ENCODE data around the gene EXOG.

EXOG gene, protein sequence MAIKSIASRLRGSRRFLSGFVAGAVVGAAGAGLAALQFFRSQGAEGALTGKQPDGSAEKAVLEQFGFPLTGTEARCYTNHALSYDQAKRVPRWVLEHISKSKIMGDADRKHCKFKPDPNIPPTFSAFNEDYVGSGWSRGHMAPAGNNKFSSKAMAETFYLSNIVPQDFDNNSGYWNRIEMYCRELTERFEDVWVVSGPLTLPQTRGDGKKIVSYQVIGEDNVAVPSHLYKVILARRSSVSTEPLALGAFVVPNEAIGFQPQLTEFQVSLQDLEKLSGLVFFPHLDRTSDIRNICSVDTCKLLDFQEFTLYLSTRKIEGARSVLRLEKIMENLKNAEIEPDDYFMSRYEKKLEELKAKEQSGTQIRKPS

DNA sequence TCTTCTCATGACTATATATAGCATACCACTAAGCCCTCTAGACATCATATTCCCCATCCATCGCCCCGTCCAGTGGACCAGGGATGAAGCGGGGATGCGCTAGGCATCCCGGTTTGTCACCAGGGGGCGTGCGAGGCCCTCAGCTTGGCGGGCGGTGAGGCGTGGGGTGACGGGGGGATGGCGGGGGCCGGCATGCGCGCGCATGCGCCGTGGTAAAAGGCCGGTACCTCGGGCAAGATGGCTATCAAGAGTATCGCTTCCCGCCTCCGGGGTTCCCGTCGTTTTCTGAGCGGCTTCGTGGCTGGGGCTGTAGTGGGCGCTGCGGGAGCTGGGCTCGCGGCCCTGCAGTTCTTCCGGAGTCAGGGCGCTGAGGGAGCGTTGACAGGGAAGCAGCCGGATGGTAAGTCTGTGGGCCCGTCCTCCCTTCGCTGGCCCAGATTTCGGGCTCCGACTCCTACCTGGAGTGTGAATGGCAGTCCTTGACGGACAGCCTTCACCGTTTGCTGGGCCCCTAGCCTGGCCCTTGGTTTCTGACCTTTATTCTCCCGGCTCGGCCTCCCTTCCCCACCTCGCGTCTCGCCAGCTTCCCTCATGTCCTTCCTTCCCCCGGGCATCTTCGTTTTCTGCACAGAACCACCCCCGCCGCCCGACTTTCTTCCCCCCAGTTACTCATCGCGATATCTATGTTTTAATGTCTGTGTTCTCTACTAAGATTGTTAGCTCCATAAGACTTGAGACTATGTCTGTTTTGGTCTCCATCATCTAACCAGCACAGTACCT, at the start of gene EXOG:
Gene EXOG, plus strand, starts transcription at position 210 of the 780 bp plus-strand sequence. Its CDS starts 28 bp downstream, at position 238.
- DNase-seq: peak; percentile 56 to 78

DNA sequence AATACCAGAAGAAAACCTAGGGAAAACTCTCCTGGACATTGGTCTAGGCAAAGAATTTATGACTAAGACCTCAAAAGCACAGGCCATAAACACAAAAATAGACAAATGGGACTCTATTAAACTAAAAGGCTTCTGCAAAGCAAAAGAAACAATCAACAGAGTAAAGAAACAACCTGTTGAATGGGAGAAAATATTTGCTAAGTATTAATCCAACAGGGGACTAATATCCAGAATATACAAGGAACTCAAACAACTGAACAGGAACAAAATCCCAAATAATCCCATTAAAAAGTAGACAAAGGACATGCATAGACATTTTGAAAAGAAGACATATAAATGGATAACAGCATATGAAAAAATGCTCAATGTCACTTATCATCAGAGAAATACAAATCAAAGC, 49.3 kb upstream of the EXOG start:
- no peak for DNase-seq

DNA sequence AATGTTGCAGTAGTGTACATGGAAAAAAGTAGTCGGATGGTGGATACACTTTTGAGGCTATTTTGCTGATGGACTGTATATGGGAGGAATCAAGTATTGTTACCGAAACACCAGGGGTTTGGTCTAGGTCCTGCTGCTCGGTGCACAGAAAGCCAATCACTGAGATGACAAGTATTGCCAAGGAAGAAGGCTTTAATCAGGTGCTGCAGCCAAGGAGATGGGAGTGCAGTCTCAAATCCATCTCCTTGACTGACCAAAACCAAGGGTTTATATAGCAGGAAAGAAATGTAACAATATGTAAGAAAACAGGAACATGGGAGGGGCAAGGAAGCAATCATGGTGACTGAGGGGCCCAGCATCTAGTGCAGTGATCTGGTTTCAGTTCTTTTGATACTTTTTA, 45.3 kb upstream of the EXOG start:
- DNase-seq: no peak

DNA sequence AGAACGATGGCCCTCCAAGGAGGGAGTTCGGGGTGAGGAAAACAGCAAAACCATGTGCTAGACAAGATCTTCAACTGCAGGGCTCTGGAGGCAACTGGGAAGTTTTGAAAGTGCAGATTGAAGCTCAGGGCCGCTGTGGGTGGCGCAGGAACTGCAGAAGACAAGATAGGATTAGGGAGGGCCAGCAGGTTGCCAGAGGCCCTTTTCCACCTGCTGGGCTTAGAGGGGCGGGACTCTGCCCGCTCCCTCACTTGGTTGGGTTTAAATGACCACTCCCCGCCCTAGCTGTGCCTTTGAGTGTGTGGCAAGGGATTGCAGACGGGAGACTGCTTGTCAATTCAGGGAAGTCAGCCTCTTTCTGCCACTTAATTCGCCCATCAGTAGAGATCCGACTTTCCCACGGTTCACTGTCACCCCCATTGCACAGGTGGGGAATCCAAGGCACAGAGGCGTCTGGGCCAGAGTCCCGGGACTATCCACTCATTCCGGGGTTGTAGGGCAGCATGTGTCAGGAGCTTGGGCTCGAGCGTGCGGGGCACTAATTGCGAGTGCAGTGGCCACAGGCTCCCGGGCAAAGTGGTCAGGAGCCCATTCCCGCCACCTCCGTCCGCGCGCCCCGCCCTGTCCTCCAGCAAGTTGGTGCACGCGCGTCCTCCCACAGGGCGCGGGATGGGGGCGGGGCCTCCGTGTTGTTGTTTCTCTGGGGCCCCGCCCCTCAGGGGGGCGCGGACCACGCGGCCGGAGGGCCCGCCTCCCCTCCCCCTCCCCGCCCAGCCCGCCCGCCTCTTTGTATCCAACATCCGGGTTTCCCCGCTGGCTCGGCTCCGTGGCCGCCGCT, 42.8 kb upstream of the EXOG start, which contains the start of gene ACVR2B:
Gene ACVR2B, plus strand, starts transcription at position 816 of the 838 bp plus-strand sequence. CDS start 433 bp downstream, outside the sequence.
- DNase-seq: peak; percentile 27 to 28

DNA sequence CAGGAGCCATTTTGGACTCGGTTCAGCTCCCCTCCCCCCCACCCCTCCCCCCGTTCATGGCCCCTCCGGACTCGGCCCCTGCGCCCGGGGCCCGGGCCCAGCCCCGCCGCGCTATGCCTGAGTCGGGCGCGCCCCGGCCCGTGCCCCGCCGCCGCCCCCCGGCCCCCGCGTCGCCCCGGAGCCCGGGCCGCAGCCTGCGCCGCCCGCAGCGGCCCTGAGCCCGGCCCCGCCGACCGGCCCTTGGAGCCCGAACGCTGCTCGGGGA, 42.3 kb upstream of the EXOG start:
- DNase-seq: no peak

DNA sequence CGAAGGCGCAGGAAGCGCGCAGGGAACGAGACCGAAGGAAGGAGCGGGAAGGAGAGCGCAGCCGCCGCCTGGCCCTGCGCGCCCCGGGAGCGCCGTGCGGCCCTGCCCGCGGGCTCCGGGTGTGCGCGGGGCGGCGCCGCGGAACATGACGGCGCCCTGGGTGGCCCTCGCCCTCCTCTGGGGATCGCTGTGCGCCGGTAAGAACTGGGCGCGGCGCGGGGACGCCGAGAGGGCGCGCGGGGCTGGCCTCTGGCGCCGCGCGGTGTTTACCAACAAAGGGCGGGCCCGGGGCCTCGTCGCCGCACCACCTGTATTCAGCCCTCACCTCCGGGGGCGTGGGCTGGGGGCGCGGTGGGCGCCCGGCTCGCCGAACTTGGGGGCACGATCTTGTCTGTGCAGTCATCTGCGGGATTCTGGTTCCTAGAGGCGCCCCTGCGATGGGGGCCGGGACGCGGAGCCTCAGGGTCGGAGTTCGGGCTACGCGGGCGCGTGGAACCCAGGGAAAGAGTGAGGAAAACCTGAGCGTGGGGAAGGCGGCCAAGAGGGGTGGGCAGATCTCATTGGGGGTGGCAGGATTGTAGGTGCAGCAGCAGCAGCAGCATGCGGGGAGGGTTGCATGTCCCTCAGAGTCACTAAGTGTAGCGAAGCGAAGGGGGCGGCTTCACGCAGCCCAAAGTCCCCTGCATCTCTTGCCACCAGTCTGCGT, 41.8 kb upstream of the EXOG start:
- no peak for DNase-seq

DNA sequence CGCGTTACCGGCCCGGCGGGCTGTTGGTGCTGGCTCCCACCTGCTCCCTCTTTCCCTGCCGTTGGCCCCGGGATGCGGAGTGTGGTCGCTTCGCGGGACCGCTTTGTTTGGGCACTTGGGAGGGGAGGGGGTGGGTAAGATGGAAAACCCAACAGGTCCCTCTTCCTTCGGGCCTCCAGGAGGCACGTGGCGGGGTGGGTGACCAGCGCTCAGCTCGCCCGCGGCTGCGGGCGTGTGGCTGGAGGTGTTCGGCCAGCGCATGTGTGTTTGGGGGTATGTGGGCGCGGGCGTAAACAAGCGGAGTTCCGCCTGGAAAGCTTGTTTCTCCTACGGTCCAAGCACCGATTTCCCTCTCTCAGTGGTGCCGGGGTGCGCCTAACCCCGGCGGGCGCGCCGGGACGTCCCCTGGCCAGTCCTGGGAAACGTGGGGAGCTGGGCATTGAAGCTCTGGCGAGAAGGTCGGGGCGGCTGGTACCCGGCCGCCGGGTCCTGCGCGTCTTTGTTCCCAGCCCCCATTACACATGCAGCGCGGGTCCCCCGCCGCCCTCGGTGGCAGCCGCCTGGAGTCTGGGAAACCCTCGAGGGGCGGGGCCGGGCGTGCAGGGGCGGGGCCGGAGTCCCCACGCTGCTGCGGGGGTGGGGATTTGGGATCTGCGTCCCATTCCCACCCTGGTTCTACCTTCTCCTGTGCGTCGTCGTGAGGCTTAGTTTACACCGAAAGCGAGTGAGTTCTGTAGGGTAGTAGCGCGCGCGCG, 41.1 kb upstream of the EXOG start:
- peak; percentile 39 to 45 for DNase-seq

DNA sequence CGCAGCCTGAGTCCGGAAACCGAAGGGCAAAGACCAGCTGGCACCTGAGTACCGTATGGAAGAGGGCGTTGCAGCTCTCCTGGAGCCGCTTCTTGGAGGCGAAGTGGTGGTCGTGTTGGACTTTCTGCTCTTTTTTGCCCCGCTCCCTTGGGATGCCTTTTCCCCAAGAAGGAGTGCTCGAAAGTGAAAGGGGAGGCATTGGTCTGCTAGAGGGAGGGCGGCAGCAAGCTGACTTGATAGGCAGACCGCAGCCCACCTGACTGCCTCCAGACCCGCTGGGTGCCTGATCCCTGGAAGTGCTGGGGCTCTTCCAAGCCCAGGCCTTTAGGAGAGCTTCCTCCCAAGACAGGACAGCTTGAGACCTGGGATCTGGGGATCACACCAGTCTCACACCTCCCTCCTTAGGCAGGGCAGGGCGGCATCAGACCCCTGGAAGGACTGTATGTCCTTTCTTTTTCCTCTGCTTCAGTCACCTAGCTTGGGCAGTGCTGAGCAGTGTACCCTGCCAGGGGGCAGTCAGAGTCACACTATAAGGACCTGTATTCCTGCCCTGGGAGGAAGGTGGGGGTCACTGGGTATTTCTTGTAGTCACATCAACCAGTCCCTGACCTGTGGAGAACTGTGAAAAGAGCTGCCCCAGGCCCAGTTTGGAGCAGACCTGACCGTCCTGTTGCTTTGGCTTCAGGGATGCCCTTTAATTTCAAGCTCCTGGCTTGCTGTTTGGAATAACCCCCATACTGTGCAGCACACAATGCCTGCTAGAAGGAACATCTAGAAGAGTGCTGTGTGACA, 40.3 kb upstream of the EXOG start:
- DNase-seq: no peak

DNA sequence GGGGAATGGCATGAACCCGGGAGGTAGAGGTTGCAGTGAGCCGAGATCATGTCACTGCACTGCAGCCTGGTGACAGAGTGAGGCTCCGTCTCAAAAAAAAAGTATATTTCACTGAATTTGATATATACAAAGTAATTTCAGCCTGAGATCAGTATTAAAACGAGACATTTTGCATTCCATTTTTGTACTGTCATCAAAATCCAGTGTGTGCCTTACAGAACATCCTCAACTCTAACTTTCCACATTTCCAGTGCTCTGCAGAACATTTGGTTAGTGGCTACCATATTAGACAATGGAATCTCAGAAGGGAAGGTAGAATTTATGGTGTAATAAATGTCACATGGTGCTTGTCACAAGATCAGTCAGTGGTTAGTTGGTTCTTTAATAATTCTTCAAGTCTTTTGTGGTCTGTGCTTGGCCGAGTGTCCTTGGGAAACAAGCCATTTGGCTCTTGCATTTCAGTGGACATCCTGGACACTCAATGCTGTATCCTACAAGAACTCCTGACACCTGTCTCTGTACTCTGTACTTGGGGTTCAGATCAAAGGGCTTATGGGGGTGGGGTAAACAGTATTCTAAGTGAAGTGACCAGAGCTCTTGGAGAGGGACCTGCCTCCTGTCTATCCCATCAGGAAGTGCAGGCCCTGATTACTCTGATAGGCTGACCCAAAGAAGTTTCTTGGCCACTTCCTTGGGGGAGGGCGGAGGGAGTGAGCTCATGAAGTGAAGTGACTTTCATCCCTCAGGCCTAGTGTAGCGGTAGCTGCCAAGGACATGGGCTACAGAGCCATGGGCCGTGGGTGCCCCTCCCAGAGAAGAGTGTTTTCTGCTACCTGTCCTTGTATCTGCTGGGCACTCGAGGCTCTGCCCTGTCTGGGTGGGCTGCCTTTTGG, 38.8 kb upstream of the EXOG start:
- DNase-seq: no peak

DNA sequence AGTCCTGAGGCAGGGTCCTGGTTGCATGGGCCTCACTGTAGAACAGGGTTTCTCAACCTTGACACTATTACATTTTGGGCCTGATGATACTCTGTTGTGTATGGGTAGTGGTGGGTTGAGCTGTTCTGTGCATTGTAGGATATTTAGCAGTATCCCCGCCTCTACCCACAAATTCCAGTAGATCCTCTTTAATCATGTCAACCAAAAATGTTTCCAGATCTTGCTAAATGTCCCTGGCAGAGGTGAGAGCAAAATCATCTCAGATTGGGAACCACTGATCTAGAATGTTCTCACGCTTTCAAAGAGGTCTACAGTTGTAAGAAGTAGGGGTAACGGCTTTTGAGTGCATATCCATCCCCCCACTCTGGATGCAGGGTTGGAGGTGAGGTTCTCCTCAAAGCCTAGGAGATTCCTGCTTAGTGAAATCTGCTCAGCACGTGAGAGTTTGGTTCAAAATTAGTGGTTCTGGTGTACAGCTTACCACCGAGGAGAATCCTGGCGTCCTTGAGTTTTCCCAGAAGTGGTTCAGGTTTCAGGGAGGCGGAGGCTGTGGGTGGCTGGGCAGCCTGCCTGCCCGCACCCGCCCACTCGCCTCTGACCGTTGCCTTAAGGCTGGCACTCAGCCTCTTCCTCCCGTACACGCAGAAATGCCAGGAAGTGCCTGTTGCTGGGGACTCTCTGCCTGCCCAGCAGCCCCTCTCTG, 37.2 kb upstream of the EXOG start:
- no peak for DNase-seq

DNA sequence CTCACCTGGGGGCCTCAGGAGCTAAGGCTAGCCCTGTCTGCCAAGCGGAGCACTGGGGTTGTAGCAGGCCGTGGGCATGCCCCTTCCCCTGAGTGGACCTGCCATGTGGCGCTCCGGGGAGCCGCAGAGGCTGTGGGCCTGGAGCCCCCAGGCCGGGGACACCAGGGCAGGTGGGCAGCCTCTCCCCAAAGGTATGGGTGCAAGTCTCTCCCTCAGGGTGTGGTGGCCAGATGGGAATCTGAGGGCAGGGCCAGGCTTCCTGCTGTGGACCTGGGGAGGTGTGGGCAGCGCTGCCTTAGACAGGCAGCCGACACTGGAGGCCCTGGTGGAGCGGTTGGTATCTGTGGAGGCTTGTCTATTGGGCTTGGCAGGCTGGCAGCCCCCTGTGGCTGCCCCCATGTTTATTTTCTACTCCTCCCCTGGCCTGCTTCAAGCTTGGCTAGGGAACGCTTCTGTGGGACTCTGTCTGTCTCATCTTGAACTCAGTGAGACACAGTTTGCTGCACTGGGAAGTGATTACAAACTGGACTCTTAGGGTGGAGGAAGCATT, 36.6 kb upstream of the EXOG start:
- DNase-seq: no peak

DNA sequence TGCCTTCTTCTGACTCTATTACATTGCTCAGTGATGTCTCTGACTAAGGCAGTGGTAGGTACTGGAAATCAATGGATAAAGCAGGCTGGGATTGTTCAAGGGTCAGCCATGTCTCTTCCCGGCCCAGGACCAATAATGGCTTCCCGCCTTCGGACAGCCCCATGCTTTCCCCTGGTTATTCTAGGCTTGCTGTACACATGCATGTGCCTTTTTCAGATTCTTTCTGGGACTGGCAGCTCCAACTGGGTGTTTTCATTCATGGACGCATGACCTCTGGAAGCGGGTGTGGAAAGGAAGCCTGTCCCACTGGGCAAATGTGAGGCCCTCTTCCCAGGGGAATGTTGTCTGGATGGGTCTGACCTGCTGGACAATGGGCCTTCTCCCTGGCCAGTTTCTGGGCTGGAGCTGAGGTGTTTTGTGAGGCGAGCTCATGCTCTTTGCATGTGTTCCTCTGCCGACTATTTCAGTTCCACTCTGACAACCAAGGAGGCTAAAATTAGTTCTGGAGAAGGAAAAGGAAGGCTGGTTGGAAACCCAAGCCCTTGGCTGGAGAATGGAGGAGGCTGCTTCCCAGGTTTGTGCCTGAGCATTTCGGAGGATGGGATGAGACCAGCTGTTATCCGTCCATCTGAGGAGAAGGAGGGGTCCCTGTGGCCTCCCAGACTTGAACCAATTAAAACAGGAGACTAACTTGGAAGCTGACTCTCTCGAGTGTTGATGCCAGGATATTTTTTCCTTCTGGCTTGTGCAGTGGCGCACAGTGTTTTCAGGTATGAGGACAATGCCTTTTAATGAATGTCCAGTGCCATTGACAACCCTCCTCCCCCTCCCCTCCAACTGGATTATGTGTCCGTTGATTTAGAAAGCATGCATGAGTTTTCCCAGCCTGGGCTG, 35.5 kb upstream of the EXOG start:
- DNase-seq: peak in 1 of 2 experiments; percentile 51

DNA sequence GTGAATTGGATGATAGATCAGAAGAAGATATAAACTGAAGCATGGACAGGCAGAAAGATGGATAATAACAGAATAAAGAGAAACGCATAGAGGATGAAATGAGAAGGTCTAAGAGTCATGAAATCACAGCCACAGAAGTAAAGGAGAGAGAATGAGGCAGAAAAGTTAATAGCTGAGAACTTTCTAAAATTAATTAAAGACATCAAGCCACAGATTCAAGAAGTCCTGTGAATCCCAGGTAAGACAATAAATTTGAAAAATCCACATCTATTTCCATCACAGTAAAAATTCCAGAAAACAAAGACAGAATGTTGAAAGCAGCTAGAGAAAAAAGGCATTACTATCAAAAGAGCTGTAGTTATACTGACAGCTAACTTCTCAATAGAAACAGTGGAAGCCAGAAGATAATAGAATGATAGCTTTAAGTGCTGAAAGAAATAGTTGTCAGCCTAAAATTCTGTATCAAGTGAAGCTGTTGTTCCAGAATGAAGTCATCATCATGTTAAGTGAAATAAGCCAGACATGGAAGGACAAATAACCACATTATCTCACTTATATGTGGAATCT, 30.5 kb upstream of the EXOG start:
- no peak for DNase-seq

DNA sequence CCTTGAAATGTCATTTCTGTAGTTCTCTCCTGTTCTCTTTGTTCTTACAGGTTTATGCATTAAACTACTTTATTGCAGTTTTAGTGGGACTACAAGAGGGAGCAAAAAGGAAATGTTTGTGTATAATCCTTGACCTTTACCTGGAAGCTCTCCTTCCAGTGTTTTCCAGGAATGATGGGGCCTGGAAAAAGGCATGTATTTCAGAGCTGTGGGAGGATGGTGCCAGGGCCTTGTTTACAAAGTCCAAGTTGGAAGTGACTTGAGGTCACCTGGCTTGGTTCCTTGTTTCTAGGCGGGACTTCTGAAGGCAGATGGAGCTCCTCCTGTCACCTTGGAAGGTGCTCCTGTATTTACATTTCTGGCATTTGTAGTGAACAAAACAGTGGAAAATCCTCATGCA, 27.4 kb upstream of the EXOG start:
- peak; percentile 37 to 76 for DNase-seq

DNA sequence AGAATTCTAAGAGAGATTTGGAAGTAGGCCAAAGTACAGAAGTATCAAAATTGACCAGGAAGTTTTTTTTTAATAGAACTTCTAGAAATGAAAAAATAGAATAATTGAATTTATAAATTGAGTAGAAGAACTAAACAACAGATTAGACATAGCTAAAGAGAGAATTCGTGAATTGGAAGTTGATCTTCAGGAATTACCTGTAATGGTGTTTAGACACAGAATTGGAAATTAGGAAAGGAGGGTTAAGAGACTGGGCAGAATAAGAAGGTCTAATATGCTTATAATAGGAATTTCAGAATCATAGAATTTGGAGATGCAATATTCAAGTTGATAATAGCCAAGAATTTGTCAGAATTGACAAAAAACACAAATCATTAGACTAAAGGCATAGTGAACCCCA, 26.3 kb upstream of the EXOG start:
- no peak for DNase-seq

DNA sequence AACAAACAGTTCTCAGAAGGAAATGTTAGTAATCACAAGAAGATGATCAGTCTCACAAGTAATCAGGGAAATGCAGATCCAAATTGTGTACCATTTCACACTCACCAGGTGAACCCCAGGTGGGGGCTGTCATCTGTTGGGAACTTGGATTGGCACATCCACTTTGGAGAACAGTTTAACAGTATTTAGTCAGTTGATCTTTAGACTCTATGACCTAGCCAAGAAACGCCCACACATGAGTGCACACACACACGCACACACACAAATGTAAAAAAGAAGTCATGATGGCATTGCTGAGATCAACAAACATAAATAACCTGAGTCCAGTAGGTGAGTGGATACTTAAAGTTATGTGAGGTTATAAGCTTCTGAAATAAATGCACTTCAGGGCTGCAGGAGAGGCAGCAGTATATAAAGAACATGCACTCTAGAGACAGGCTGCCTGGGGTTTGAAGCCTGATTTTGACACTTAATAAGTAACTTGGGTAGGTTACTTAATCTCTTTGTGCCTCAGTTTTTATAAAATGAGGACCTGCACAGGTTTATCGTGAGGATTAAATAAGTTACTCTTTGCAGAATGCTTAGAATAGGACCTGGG, 24.8 kb upstream of the EXOG start:
- DNase-seq: no peak

DNA sequence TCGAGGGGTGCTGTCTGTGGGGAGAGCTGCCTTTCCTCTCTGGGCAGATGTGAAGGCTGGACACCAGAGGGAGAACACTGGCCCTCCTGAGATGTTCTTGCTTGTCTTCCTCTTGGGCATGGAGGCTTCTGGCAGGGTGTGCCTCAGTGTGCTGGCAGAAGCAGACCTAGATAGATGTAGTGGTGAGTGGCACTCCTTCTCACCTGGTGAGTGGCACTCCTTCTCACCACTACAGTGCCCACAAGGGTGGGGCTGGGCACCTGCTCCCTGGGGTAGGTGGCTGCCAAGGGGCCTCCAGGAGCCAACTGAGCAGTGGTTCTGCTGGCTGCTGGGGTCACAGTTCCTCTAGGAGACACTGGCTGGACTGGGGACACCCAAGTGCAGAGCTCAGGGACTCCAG, 23.8 kb upstream of the EXOG start:
- DNase-seq: no peak

All from cerebellar nuclear complex (tissue), 1 donor.